Measurements from ENCODE around the gene PPP4R3C. TPM values are rescaled to one million over a fixed set of nuclear protein-coding genes. Genes with fewer than 3 reads are reported as not detected.
"Not testable (repeated sequence)": the region's sequence is repeated elsewhere in the genome, so short reads cannot be mapped to it uniquely, and the experiment has no call there.

PPP4R3C gene
- total RNA-seq (not detected), polyA plus RNA-seq (not detected)
- long read RNA-seq, donor 1: 0 reads
- long read RNA-seq, donor 2: 0 reads

- no peak for DNase-seq
- H3K4me1 ChIP-seq: no peaks in the 10 kb centered on the region
- intact Hi-C loops (cut with DNase I; ENCODE audit: low total_unique reads): no loop called here
- H3K36me3 ChIP-seq: no peaks in the 10 kb centered on the region
- peaks cover 0 to under 1% (median 0%) of the 10 kb centered on the region in 8 donors for H3K9me3 ChIP-seq
- no peak for TF ChIP-seq POLR2A (IDR thresholded peaks at IDR 0.05)
- no peak for TF ChIP-seq POLR2AphosphoS5 (IDR thresholded peaks at IDR 0.05)
- TF ChIP-seq, protein P1, sequence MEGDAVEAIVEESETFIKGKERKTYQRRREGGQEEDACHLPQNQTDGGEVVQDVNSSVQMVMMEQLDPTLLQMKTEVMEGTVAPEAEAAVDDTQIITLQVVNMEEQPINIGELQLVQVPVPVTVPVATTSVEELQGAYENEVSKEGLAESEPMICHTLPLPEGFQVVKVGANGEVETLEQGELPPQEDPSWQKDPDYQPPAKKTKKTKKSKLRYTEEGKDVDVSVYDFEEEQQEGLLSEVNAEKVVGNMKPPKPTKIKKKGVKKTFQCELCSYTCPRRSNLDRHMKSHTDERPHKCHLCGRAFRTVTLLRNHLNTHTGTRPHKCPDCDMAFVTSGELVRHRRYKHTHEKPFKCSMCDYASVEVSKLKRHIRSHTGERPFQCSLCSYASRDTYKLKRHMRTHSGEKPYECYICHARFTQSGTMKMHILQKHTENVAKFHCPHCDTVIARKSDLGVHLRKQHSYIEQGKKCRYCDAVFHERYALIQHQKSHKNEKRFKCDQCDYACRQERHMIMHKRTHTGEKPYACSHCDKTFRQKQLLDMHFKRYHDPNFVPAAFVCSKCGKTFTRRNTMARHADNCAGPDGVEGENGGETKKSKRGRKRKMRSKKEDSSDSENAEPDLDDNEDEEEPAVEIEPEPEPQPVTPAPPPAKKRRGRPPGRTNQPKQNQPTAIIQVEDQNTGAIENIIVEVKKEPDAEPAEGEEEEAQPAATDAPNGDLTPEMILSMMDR (IDR thresholded peaks at IDR 0.05 in 8 of 11, conservative IDR thresholded peaks at IDR 0.05 in 3 of 11): no peak
- H3K4me3 ChIP-seq: no peak within 1 kb of the TSS
- H3K27me3 ChIP-seq (replicated peaks in 1 of 7): no peaks in the 10 kb centered on the region
- 81 to 96% (median 87%) methylated on average over 4 to 14 of the region's 14 CpGs for WGBS, 5 donors
- no peak within 1 kb of the TSS for H3K27ac ChIP-seq
Measured at GRCh38 chrX:27463187-27463586, at the start of gene PPP4R3C. PPP4R3C (minus strand) TSS chrX:27463341; CDS start chrX:27463296, 45 bp downstream.

- 66 to 79% (median 74%) methylated on average over 4 of the region's 4 CpGs for WGBS, 5 donors
- H3K4me3 ChIP-seq: no peak overlapping the region
- H3K4me1 ChIP-seq: no peaks in the 10 kb centered on the region
- TF ChIP-seq, protein P1 (IDR thresholded peaks at IDR 0.05 in 8 of 11, conservative IDR thresholded peaks at IDR 0.05 in 3 of 11): no peak
- TF ChIP-seq POLR2AphosphoS5 (IDR thresholded peaks at IDR 0.05) (no peak), POLR2A (IDR thresholded peaks at IDR 0.05) (no peak)
- no peak for DNase-seq
- H3K36me3 ChIP-seq: no peaks in the 10 kb centered on the region
- no peaks in the 10 kb centered on the region for H3K27me3 ChIP-seq (replicated peaks in 1 of 7)
- no peak overlapping the region for H3K27ac ChIP-seq
- H3K9me3 ChIP-seq: no peaks in the 10 kb centered on the region
- intact Hi-C loops (cut with DNase I; ENCODE audit: low total_unique reads): loop anchor here (10.0 kb wide), 1 partner anchor 63 kb away; no protein-coding TSS in a partner anchor
Measured at GRCh38 chrX:27491397-27491796, 28.3 kb upstream of the PPP4R3C start.

DNA sequence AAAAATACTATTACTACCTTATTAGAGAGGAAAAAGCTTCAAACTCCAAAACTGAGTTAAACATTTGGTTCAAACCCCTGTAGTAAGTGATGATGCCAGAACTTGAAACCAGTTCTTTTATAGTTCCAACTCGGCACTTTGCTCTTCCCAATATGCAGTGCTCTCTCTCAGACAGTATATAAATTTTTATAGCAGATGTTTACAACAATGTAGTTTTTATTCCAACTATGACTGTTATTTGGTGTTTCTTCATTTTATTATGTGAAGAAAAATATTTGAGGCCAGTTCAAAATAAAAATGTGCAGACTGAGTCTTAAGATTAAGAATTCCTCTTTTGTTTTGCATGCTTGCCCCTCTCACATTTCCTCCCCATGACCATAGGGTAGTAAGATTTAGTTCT lies 2.9 kb upstream of the PPP4R3C start:
- TF ChIP-seq, protein P1 (IDR thresholded peaks at IDR 0.05 in 8 of 11, conservative IDR thresholded peaks at IDR 0.05 in 3 of 11): no peak
- TF ChIP-seq POLR2A (IDR thresholded peaks at IDR 0.05): no peak
- no peak for TF ChIP-seq POLR2AphosphoS5 (IDR thresholded peaks at IDR 0.05)
- Histone ChIP-seq H3K27ac (no peak overlapping the region), H3K27me3 (replicated peaks in 1 of 7) (no peaks in the 10 kb centered on the region), H3K4me3 (no peak overlapping the region), H3K4me1 (no peaks in the 10 kb centered on the region), H3K9me3 (no peaks in the 10 kb centered on the region), H3K36me3 (no peaks in the 10 kb centered on the region)
- 59 to 88% (median 78%) methylated on average over 1 of the region's 1 CpG for WGBS, 5 donors
- intact Hi-C loops (cut with DNase I; ENCODE audit: low total_unique reads): no loop called here
- no peak for DNase-seq

- intact Hi-C loops (cut with DNase I; ENCODE audit: low total_unique reads): no loop called here
- TF ChIP-seq, protein P1 (IDR thresholded peaks at IDR 0.05 in 8 of 11, conservative IDR thresholded peaks at IDR 0.05 in 3 of 11): no peak
- no peak for TF ChIP-seq POLR2A (IDR thresholded peaks at IDR 0.05)
- no peak for TF ChIP-seq POLR2AphosphoS5 (IDR thresholded peaks at IDR 0.05)
- H3K27ac ChIP-seq: no peak overlapping the region
- DNase-seq: no peak
- H3K27me3 ChIP-seq (replicated peaks in 1 of 7): no peaks in the 10 kb centered on the region
- H3K9me3 ChIP-seq: no peaks in the 10 kb centered on the region
- no peaks in the 10 kb centered on the region for H3K4me1 ChIP-seq
- no peaks in the 10 kb centered on the region for H3K36me3 ChIP-seq
- H3K4me3 ChIP-seq: no peak overlapping the region
Measured at GRCh38 chrX:27465036-27465435, 1.9 kb upstream of the PPP4R3C start.

- H3K36me3 ChIP-seq; H3K27ac ChIP-seq; H3K27me3 ChIP-seq (replicated peaks in 1 of 7); H3K4me1 ChIP-seq; DNase-seq; H3K4me3 ChIP-seq; H3K9me3 ChIP-seq; intact Hi-C loops (cut with DNase I; ENCODE audit: low total_unique reads): not testable (repeated sequence)
- 63 to 85% (median 72%) methylated on average over 5 of the region's 5 CpGs for WGBS, 5 donors
Measured at GRCh38 chrX:27459129-27459528, 4.0 kb downstream of the PPP4R3C start.

DNA sequence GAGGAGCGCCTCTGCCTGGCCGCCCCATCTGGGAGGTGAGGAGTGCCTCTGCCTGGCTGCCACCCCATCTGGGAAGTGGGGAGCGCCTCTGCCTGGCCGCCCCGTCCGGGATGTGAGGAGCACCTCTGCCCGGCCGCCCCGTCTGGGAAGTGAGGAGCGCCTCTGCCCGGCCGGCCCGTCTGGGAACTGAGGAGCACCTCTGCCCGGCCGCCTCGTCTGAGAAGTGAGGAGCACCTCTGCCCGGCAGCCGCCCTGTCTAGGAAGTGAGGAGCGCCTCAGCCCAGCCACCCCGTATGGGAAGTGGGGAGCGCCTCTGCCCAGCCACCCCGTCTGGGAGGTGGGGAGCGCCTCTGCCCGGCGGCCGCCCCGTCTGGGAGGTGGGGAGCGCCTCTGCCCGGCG lies 4.6 kb downstream of the PPP4R3C start:
- H3K9me3 ChIP-seq; H3K27ac ChIP-seq; H3K27me3 ChIP-seq (replicated peaks in 1 of 7); DNase-seq; H3K4me1 ChIP-seq; H3K36me3 ChIP-seq; H3K4me3 ChIP-seq; intact Hi-C loops (cut with DNase I; ENCODE audit: low total_unique reads): not testable (repeated sequence)
- 60 to 97% (median 89%) methylated on average over 3 to 30 of the region's 30 CpGs for WGBS, 5 donors

Data from spleen (tissue), 13 donors.